Purkinje cell (primary cell): ENCODE results near the gene ZIC4. TPM values are rescaled to one million over a fixed set of nuclear protein-coding genes. Genes with fewer than 3 reads are reported as not detected.

ENCODE experiments used
- polyA plus RNA-seq: library from polyadenylated mRNA; unstranded; fragments of >200 nt; fragmentation: Nextera tagmentation; gene quantifications from 2 replicates; pipeline ENCODE4 v1.2.1, GENCODE V29; 2014

ZIC4 gene
- 2.5 and 8.3 TPM in 2 replicates for polyA plus RNA-seq

GRCh38 chr3:147406028-147406931, at the start of gene ZIC4:
ZIC4 (minus strand) TSS chr3:147406543; CDS start chr3:147402797, 3,746 bp downstream.

GRCh38 chr3:147409143-147410115, 3.1 kb upstream of the ZIC4 start, which contains the start of gene ZIC1:
ZIC1 (plus strand) TSS chr3:147409365; CDS start chr3:147410113, 748 bp downstream.

Other genes starting within 250 kb of the ZIC4 start
- gene ZIC1, start 2.8 kb upstream of the ZIC4 start, polyA plus RNA-seq, result 16.1 and 33.6 TPM in 2 replicates